H1 (cell line): ENCODE results near the gene SULT6B1. TPM values are rescaled to one million over a fixed set of nuclear protein-coding genes. Genes with fewer than 3 reads are reported as not detected.
A peak's percentile ranks its signal among the peaks of the same experiment; 100 is the strongest.

Experiments
- BACH1 ChIP-seq: IDR thresholded peaks from 2 replicates; pipeline ENCODE4 v1.6.1; 2012; ENCODE audit warnings: low read length, improper control_type of control experiment
- BCL11A ChIP-seq, 2 experiments: IDR thresholded peaks; one replicate each; pipeline ENCODE4 v1.6.1; 2011; ENCODE audit warnings: low read depth in 2 of 2, low read length in 2 of 2, mild to moderate bottlenecking in 2 of 2
- CBX5 ChIP-seq: fragments of 300-800, 300-1000 bp; sonication (generic); IDR thresholded peaks from 2 replicates; pipeline ENCODE4 v1.7.1; 2016; ENCODE audit warnings: antibody characterized with exemption, low read length, low read depth
- CTBP2 ChIP-seq: IDR thresholded peaks from 2 replicates; pipeline ENCODE4 v1.7.0; 2011; ENCODE audit warnings: borderline replicate concordance, mild to moderate bottlenecking, moderate library complexity, mixed read lengths, low read length; ENCODE audit not compliant: insufficient read depth, insufficient read length
- EP300 ChIP-seq, 2 experiments: IDR thresholded peaks; 1 replicate in 1 of 2; 2 replicates in 1 of 2; pipeline ENCODE4 v1.6.1; 2011 to 2012; ENCODE audit warnings: low read depth in 2 of 2, low read length in 2 of 2, mild to moderate bottlenecking in 2 of 2, borderline replicate concordance in 1 of 2, inconsistent platforms in 1 of 2, moderate library complexity in 1 of 2
- EZH2 ChIP-seq: fragments of 200-600 bp; sonication (generic); IDR thresholded peaks from 2 replicates; pipeline ENCODE4 v1.7.1; 2012; ENCODE audit warnings: low read depth, mild to moderate bottlenecking, moderate library complexity, low read length, inconsistent platforms; ENCODE audit not compliant: severe bottlenecking
- GABPA ChIP-seq: IDR thresholded peaks from 2 replicates; pipeline ENCODE4 v1.6.1; 2011; ENCODE audit warnings: mild to moderate bottlenecking, low read length, moderate library complexity, borderline replicate concordance; ENCODE audit not compliant: insufficient read depth
- HDAC2 ChIP-seq, 2 experiments: fragments of 300-600 bp in 1 of 2; sonication (generic) in 1 of 2; IDR thresholded peaks; 2 replicates each; pipeline ENCODE4 v1.6.1; 2011 to 2012; ENCODE audit warnings: low read depth in 2 of 2, low read length in 2 of 2, mild to moderate bottlenecking in 2 of 2, moderate library complexity in 2 of 2, borderline replicate concordance in 1 of 2, inconsistent platforms in 1 of 2
- JUND ChIP-seq: IDR thresholded peaks from 2 replicates; pipeline ENCODE4 v1.6.1; 2011; ENCODE audit warnings: mild to moderate bottlenecking, improper control_type of control experiment, low read length
- KDM1A ChIP-seq: fragments of 200-600, 300-600 bp; sonication (generic); IDR thresholded peaks from 2 replicates; pipeline ENCODE4 v1.7.1; 2016; ENCODE audit warnings: mild to moderate bottlenecking, low read length, borderline replicate concordance
- KDM5A ChIP-seq: fragments of 200-600 bp; IDR thresholded peaks from 2 replicates; pipeline ENCODE4 v1.7.1; 2012; ENCODE audit warnings: mild to moderate bottlenecking, low read length, inconsistent platforms, mixed read lengths
- MAFK ChIP-seq: IDR thresholded peaks from 2 replicates; pipeline ENCODE4 v1.6.1; 2012; ENCODE audit warnings: low read depth, mild to moderate bottlenecking, improper control_type of control experiment, low read length
- NANOG ChIP-seq: IDR thresholded peaks from 2 replicates; pipeline ENCODE4 v1.6.1; 2011; ENCODE audit warnings: low read length, low read depth, mild to moderate bottlenecking, inconsistent platforms; ENCODE audit not compliant: insufficient read depth, poor library complexity, severe bottlenecking
- RBBP5 ChIP-seq: IDR thresholded peaks from 2 replicates; pipeline ENCODE4 v1.7.1; 2012; ENCODE audit warnings: low read depth, mild to moderate bottlenecking, inconsistent platforms, low read length, moderate library complexity, borderline replicate concordance
- SIN3A ChIP-seq, 2 experiments: IDR thresholded peaks in 1 of 2; conservative IDR thresholded peaks in 1 of 2; 2 replicates each; pipeline ENCODE4 v1.6.1; 2011 to 2012; ENCODE audit warnings: low read length in 2 of 2, improper control_type of control experiment in 1 of 2, low read depth in 1 of 2, mild to moderate bottlenecking in 1 of 2
- SIRT6 ChIP-seq: IDR thresholded peaks from one replicate; pipeline ENCODE4 v1.7.1; 2012; ENCODE audit warnings: low read length, inconsistent platforms
- SIX5 ChIP-seq: IDR thresholded peaks from 2 replicates; pipeline ENCODE4 v1.6.1; 2011; ENCODE audit warnings: mild to moderate bottlenecking, low read depth, low read length
- SP1 ChIP-seq: IDR thresholded peaks from 2 replicates; pipeline ENCODE4 v1.6.1; 2011; ENCODE audit warnings: low read depth, low read length
- TAF1 ChIP-seq: IDR thresholded peaks from 2 replicates; pipeline ENCODE4 v1.6.1; 2011; ENCODE audit warnings: mild to moderate bottlenecking, low read depth, low read length
- TBP ChIP-seq: IDR thresholded peaks from 2 replicates; pipeline ENCODE4 v1.6.1; 2011; ENCODE audit warnings: low read depth, low read length, improper control_type of control experiment
- polyA plus RNA-seq, 7 experiments: library from polyadenylated mRNA; depleted of rRNA in 3 of 7; stranded (reverse) in 5 of 7; unstranded in 2 of 7; fragments of >200 nt in 5 of 7; fragments of 200-250 nt in 2 of 7; gene quantifications; 1 replicate in 5 of 7; 2 replicates in 1 of 7; 4 replicates in 1 of 7; pipeline versions ENCODE4 v1.2.1 to v1.2.3, GENCODE V29; 2011 to 2013; ENCODE audit warnings: missing spikeins in 2 of 7, mixed read lengths in 2 of 7
- total RNA-seq: library from RNA; stranded (reverse); fragmentation: NEBNext Ultra II Directional; extraction: Animal tissue kit (Norgen Biotek cat#: 25700); gene quantifications from 2 replicates; pipeline ENCODE4 v1.2.1, GENCODE V29; 2021
- TF ChIP-seq, protein P1 (sequence below): IDR thresholded peaks from 2 replicates; pipeline ENCODE4 v1.6.1; 2011; ENCODE audit warnings: low read depth, mild to moderate bottlenecking, low read length; ENCODE audit not compliant: insufficient read depth

SULT6B1 gene
- total and polyA plus RNA-seq, 2 of the 8 experiments (the other 6 are each of a cell fraction or from before 2014, with no cell fraction given): not detected

GRCh38 chr2:37196320-37197195 lies 8.1 kb upstream of the SULT6B1 start, which contains the start of gene CEBPZOS (continued):
- TF ChIP-seq JUND (no peak), TAF1 (peak; percentile 54; the same call in 1 of the 2 replicates), KDM5A (no peak), SIRT6 (no peak), SP1 (no peak), EZH2 (no peak), MAFK (no peak), HDAC2 (IDR thresholded peaks at IDR 0.05; ENCODE audit: borderline replicate concordance in 1 of 2, low read depth in 2 of 2, low read length in 2 of 2) (no peak; a peak in 1 of 4 replicates), CTBP2 (no peak), GABPA (no peak), EP300 (IDR thresholded peaks at IDR 0.05; ENCODE audit: borderline replicate concordance in 1 of 2, low read depth in 2 of 2, low read length in 2 of 2) (no peak), BACH1 (no peak), CBX5 (no peak), NANOG (no peak), BCL11A (IDR thresholded peaks at IDR 0.05; ENCODE audit: low read depth in 2 of 2, low read length in 2 of 2) (no peak), SIN3A (conservative IDR thresholded peaks at IDR 0.05 in 1 of 2, IDR thresholded peaks at IDR 0.05 in 1 of 2; ENCODE audit: low read depth in 1 of 2, low read length in 2 of 2) (0 out of 4 replicates have a peak, but pooled peaks of 1 of the 2 experiments have one; percentile 26), RBBP5 (peak; percentile 44; the same call in 1 of the 2 replicates), TBP (0 out of 2 replicates have a peak, but pooled peaks have one; percentile 28), SIX5 (no peak), KDM1A (no peak)
- TF ChIP-seq, protein P1, sequence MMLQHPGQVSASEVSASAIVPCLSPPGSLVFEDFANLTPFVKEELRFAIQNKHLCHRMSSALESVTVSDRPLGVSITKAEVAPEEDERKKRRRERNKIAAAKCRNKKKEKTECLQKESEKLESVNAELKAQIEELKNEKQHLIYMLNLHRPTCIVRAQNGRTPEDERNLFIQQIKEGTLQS: no peak
- TF ChIP-seq, all 59 proteins: peak for 10
